OCI-LY1 (cell line): Measurements from ENCODE around the gene HTATIP2.

Source experiments
- CTCF ChIP-seq: fragments of 200-600 bp; sonication (generic), shearing (Covaris generic); IDR thresholded peaks from 2 replicates; pipeline ENCODE4 v1.5.1; 2017; ENCODE audit warnings: mild to moderate bottlenecking, antibody characterized with exemption, low read length, moderate library complexity, mixed read lengths
- EZH2 ChIP-seq: fragments of 200-600 bp; sonication (generic), shearing (Covaris generic); IDR thresholded peaks from 2 replicates; pipeline ENCODE4 v1.8.0; 2017; ENCODE audit warnings: borderline replicate concordance, mixed run types, mild to moderate bottlenecking, antibody characterized with exemption, low read length, moderate library complexity, mixed read lengths

GRCh38 chr11:20373147-20373546, 9.6 kb downstream of the HTATIP2 start:
- TF ChIP-seq EZH2, result no peak
- no peak for TF ChIP-seq CTCF
